Endothelial cell of umbilical vein (primary cell): ENCODE measurements around the gene TRIM3. TPM values are rescaled to one million over a fixed set of nuclear protein-coding genes. Genes with fewer than 3 reads are reported as not detected.

Source experiments
- BruUV-seq: library from RNA; stranded (reverse); fragments of 400-500 nt; replicated peaks from 2 replicates; lab custom pipeline; 2021; lab: Mats Ljungman, UMichigan
- CTCF ChIA-PET: fragments of 300-600, 350-600 bp; sonication (Branson Sonifier 250); formaldehyde crosslinking; loops from one replicate; lab custom pipeline; 2021; ENCODE audit warnings: antibody characterized with exemption, inconsistent platforms; lab: Charles Lee
- POLR2A ChIA-PET: fragments of 300-600, 350-600 bp; sonication (Branson Sonifier 250); formaldehyde crosslinking; loops from one replicate; lab custom pipeline; 2021; ENCODE audit warnings: antibody characterized with exemption, inconsistent platforms; lab: Charles Lee
- DNase-seq: peaks from one replicate; pipeline ENCODE4 v3.0.0-alpha.2; 2011; ENCODE audit warnings: low read depth, low spot score
- FAIRE-seq: peaks from 2 replicates; lab custom pipeline; 2011; peaks lifted over from hg19 to GRCh38; lab: Jason Lieb, UNC
- H2AFZ ChIP-seq: 2 replicates; pipeline ENCODE4 v1.6.0; 2012; ENCODE audit warnings: low read depth, low read length, control low read depth, inconsistent platforms
- H3K27ac ChIP-seq: 2 replicates; pipeline ENCODE4 v1.5.1; 2011; ENCODE audit warnings: low read depth, mild to moderate bottlenecking, control low read depth, low read length, moderate library complexity; ENCODE audit not compliant: insufficient read depth
- H3K27me3 ChIP-seq, 2 experiments: 2 replicates each; pipeline versions ENCODE4 v1.6.0 to v1.6.1; 2011; ENCODE audit warnings: low read length in 2 of 2, mixed read lengths in 1 of 2; ENCODE audit not compliant: control insufficient read depth in 2 of 2, insufficient read depth in 2 of 2
- H3K36me3 ChIP-seq, 2 experiments: 2 replicates in 1 of 2; 3 replicates in 1 of 2; pipeline ENCODE4 v1.5.1; 2011; ENCODE audit warnings: low read length in 2 of 2, mild to moderate bottlenecking in 1 of 2, moderate library complexity in 1 of 2; ENCODE audit not compliant: control insufficient read depth in 2 of 2, insufficient read depth in 2 of 2; ENCODE audit errors: extremely low read depth in 1 of 2
- H3K4me1 ChIP-seq: 3 replicates; pipeline ENCODE4 v1.5.1; 2011; ENCODE audit warnings: mild to moderate bottlenecking, low read length; ENCODE audit not compliant: control insufficient read depth, insufficient read depth; ENCODE audit errors: extremely low read depth
- H3K4me2 ChIP-seq: 2 replicates; pipeline ENCODE4 v1.6.1; 2011; ENCODE audit warnings: low read length, control low read depth, mixed read lengths; ENCODE audit not compliant: insufficient read depth
- H3K4me3 ChIP-seq, 3 experiments: fragments of 200-600 bp in 1 of 3; sonication (generic), shearing (Covaris generic) in 1 of 3; replicated peaks in 1 of 3; 2 replicates each; pipeline ENCODE4 v1.5.1; 2011 to 2016; ENCODE audit warnings: control low read depth in 3 of 3, low read length in 3 of 3, mild to moderate bottlenecking in 2 of 3, inconsistent platforms in 1 of 3, low read depth in 1 of 3, moderate library complexity in 1 of 3; ENCODE audit not compliant: insufficient read depth in 1 of 3
- H3K79me2 ChIP-seq: 2 replicates; pipeline ENCODE4 v1.6.0; 2012; ENCODE audit warnings: low read length, inconsistent platforms; ENCODE audit not compliant: control insufficient read depth, insufficient read depth
- H3K9ac ChIP-seq: replicated peaks from 2 replicates; pipeline ENCODE3; 2011; ENCODE audit warnings: low read length, control low read depth; ENCODE audit not compliant: insufficient read depth; ENCODE audit errors: extremely low read depth
- H3K9me1 ChIP-seq: replicated peaks from 3 replicates; pipeline ENCODE4 v1.6.0; 2011; ENCODE audit warnings: mild to moderate bottlenecking, low read length; ENCODE audit not compliant: control insufficient read depth, insufficient read depth; ENCODE audit errors: extremely low read depth
- H3K9me3 ChIP-seq: replicated peaks from 2 replicates; pipeline ENCODE4 v1.5.1; 2012; ENCODE audit warnings: low read length, inconsistent platforms; ENCODE audit not compliant: control insufficient read depth, insufficient read depth
- H4K20me1 ChIP-seq: replicated peaks from 2 replicates; pipeline ENCODE3; 2011; ENCODE audit warnings: mild to moderate bottlenecking, low read length; ENCODE audit not compliant: control insufficient read depth, insufficient read depth; ENCODE audit errors: extremely low read depth
- CTCF ChIP-seq, 2 donors: IDR thresholded peaks; 1 replicate in 1 of 2; 2 replicates in 1 of 2; pipeline ENCODE4 v1.5.1; 2011; ENCODE audit warnings: low read length in 2 of 2, mild to moderate bottlenecking in 2 of 2, moderate library complexity in 2 of 2, control low read depth in 1 of 2, inconsistent platforms in 1 of 2, low read depth in 1 of 2; ENCODE audit not compliant: insufficient read depth in 1 of 2; ENCODE audit errors: extremely low read depth in 1 of 2
- FOS ChIP-seq: IDR thresholded peaks from 2 replicates; pipeline ENCODE4 v1.6.1; 2011; ENCODE audit warnings: mild to moderate bottlenecking, low read length, moderate library complexity, borderline replicate concordance; ENCODE audit not compliant: insufficient read depth
- GATA2 ChIP-seq: IDR thresholded peaks from 2 replicates; pipeline ENCODE4 v1.7.0; 2011; ENCODE audit warnings: low read depth, mild to moderate bottlenecking, moderate library complexity, mixed read lengths, low read length; ENCODE audit not compliant: insufficient read length, insufficient read depth
- POLR2A ChIP-seq: IDR thresholded peaks from 2 replicates; pipeline ENCODE4 v1.6.1; 2012; ENCODE audit warnings: low read depth, mild to moderate bottlenecking, control low read depth, low read length
- POLR2AphosphoS5 ChIP-seq: IDR thresholded peaks from 2 replicates; pipeline ENCODE4 v1.6.1; 2012; ENCODE audit warnings: low read depth, mild to moderate bottlenecking, control low read depth, low read length, moderate library complexity; ENCODE audit not compliant: insufficient read depth
- dilution Hi-C: fragments of 300-500 bp; cut with MboI; formaldehyde crosslinking; loops from one replicate; pipeline ENCODE4 v1.15.0; 2019; ENCODE audit warnings: low sequenced_read_pairs; ENCODE audit not compliant: extremely low pct_ligation_motif_present
- intact Hi-C: fragments of 100-400 bp; cut with micrococcal nuclease; formaldehyde crosslinking; loops from one replicate; pipeline ENCODE4 v1.10.0; 2022
- polyA plus RNA-seq, 4 experiments: library from polyadenylated mRNA; depleted of rRNA in 3 of 4; stranded (reverse) in 3 of 4; unstranded in 1 of 4; fragments of >200 nt; gene quantifications; 2 replicates each; pipeline versions ENCODE4 v1.2.1 to v1.2.3, GENCODE V29; 2011 to 2012; ENCODE audit warnings: missing spikeins in 1 of 4
- total RNA-seq: library from RNA; stranded (reverse); gene quantifications from 2 replicates; pipeline ENCODE4 v1.2.3, GENCODE V29; 2021

The TRIM3 gene
- total and polyA plus RNA-seq, 2 donors (not counting 3 experiments of a cell fraction or from before 2014, with no cell fraction given), result 21.8 to 29.2 TPM

GRCh38 chr11:6489306-6489705, 15.6 kb upstream of the TRIM3 start:
- no peak for DNase-seq
- Histone ChIP-seq H3K4me1 (no peaks in the 10 kb centered on the region), H3K79me2 (no peaks in the 10 kb centered on the region), H2AFZ (no peak overlapping the region), H3K27ac (no peak overlapping the region), H3K27me3 (no peaks in the 10 kb centered on the region), H4K20me1 (no peaks in the 10 kb centered on the region), H3K4me3 (no peak overlapping the region), H3K4me2 (no peak overlapping the region), H3K9me1 (no peaks in the 10 kb centered on the region), H3K9me3 (no peaks in the 10 kb centered on the region), H3K9ac (no peak overlapping the region), H3K36me3 (peaks cover 3 to 5% of the 10 kb centered on the region in 2 experiments)
- BruUV-seq, result no TSS peak
- TF ChIP-seq POLR2AphosphoS5, result no peak
- intact Hi-C loops, result no loop called here
- dilution Hi-C loops, result no loop called here
- no peak for FAIRE-seq
- POLR2A ChIA-PET, result no interaction called here
- CTCF ChIA-PET, result interaction anchor here (1.0 to 2.1 kb wide), 5 partner anchors 17 to 111 kb away, joined by 3 to 8 read pairs (median 5); no protein-coding TSS in a partner anchor

- ChIA-PET CTCF (interaction anchor here (1.0 to 2.1 kb wide), 2 partner anchors 42 to 109 kb away, joined by 3 to 8 read pairs; no protein-coding TSS in a partner anchor), POLR2A (no interaction called here)
- no peaks in the 10 kb centered on the region for H3K4me1 ChIP-seq
- no peaks in the 10 kb centered on the region for H3K9me3 ChIP-seq
- no peak for DNase-seq
- peaks cover 3 to 5% of the 10 kb centered on the region in 2 experiments for H3K36me3 ChIP-seq
- no peak overlapping the region for H3K27ac ChIP-seq
- no peaks in the 10 kb centered on the region for H4K20me1 ChIP-seq
- no peaks in the 10 kb centered on the region for H3K27me3 ChIP-seq
- no peak overlapping the region for H3K4me2 ChIP-seq
- no peak for FAIRE-seq
- dilution Hi-C loops (no loop called here), intact Hi-C loops (no loop called here)
- BruUV-seq, result no TSS peak
- H3K79me2 ChIP-seq, result no peaks in the 10 kb centered on the region
- no peak overlapping the region for H3K4me3 ChIP-seq
- no peak overlapping the region for H3K9ac ChIP-seq
- no peaks in the 10 kb centered on the region for H3K9me1 ChIP-seq
- no peak overlapping the region for H2AFZ ChIP-seq
- TF ChIP-seq POLR2A (no peak), FOS (no peak), GATA2 (no peak), CTCF (IDR thresholded peaks at IDR 0.05; ENCODE audit: extremely low read depth in 1 of 2, insufficient read depth in 1 of 2, low read depth in 1 of 2, low read length in 2 of 2) (no peak)
Observed at GRCh38 chr11:6488821-6489220, 15.1 kb upstream of the TRIM3 start.
